Endometrial microvascular endothelial cells (primary cell): Measurements from ENCODE around the gene PLCB4. TPM values are rescaled to one million over a fixed set of nuclear protein-coding genes. Genes with fewer than 3 reads are reported as not detected.

Experiments used
- in situ Hi-C: cut with HindIII; loops from 2 replicates; pipeline ENCODE4 v1.10.0; 2017; ENCODE audit warnings: low sequenced_read_pairs, low pct_unique_long_range_greater_than_20kb; ENCODE audit errors: inconsistent ontology term
- total RNA-seq: library from RNA; depleted of rRNA; stranded (reverse); fragments of >200 nt; gene quantifications from one replicate; pipeline ENCODE4 v1.2.3, GENCODE V29; 2015; ENCODE audit errors: inconsistent ontology term

PLCB4 gene
- total RNA-seq, 1 donor from 2014 or later = 0.19 TPM

- in situ Hi-C loops = no loop called here
Measured at GRCh38 chr20:9280666-9281065, 211.8 kb downstream of the PLCB4 start.

- in situ Hi-C loops = no loop called here
Measured at GRCh38 chr20:9281803-9282202, 212.9 kb downstream of the PLCB4 start.

GRCh38 chr20:9285617-9286016 lies 216.7 kb downstream of the PLCB4 start:
- in situ Hi-C loops = no loop called here

GRCh38 chr20:9286501-9287461 lies 217.9 kb downstream of the PLCB4 start:
- in situ Hi-C loops = no loop called here

GRCh38 chr20:9287826-9288225 lies 218.9 kb downstream of the PLCB4 start:
- in situ Hi-C loops = no loop called here

GRCh38 chr20:9290331-9290730 lies 221.4 kb downstream of the PLCB4 start:
- in situ Hi-C loops = no loop called here

- in situ Hi-C loops = no loop called here
Measured at GRCh38 chr20:9293145-9293544, 224.3 kb downstream of the PLCB4 start.

GRCh38 chr20:9294041-9294440 lies 225.2 kb downstream of the PLCB4 start:
- in situ Hi-C loops = no loop called here

GRCh38 chr20:9298906-9299305 lies 230.0 kb downstream of the PLCB4 start:
- in situ Hi-C loops = no loop called here

- in situ Hi-C loops = no loop called here
Measured at GRCh38 chr20:9300080-9300479, 231.2 kb downstream of the PLCB4 start.

- in situ Hi-C loops = no loop called here
Measured at GRCh38 chr20:9300534-9300933, 231.6 kb downstream of the PLCB4 start.

GRCh38 chr20:9301129-9302090 lies 232.5 kb downstream of the PLCB4 start:
- in situ Hi-C loops = no loop called here

GRCh38 chr20:9302091-9302462 lies 233.2 kb downstream of the PLCB4 start:
- in situ Hi-C loops = no loop called here

- in situ Hi-C loops = no loop called here
Measured at GRCh38 chr20:9306521-9306920, 237.6 kb downstream of the PLCB4 start.

GRCh38 chr20:9308056-9308455 lies 239.2 kb downstream of the PLCB4 start:
- in situ Hi-C loops = no loop called here

- in situ Hi-C loops = no loop called here
Measured at GRCh38 chr20:9311132-9311531, 242.2 kb downstream of the PLCB4 start.

- in situ Hi-C loops = no loop called here
Measured at GRCh38 chr20:9319687-9320384, 250.9 kb downstream of the PLCB4 start.

GRCh38 chr20:9321007-9321406 lies 252.1 kb downstream of the PLCB4 start:
- in situ Hi-C loops = no loop called here

- in situ Hi-C loops = no loop called here
Measured at GRCh38 chr20:9322661-9323060, 253.8 kb downstream of the PLCB4 start.
